HG03521 (cell line): ENCODE measurements around the gene NFX1.

ENCODE experiments used
- ATAC-seq: cut with Tn5 transposase; IDR thresholded peaks from one replicate; pipeline ENCODE4 v1.9.1; 2021; ENCODE audit warnings: mild to moderate bottlenecking, moderate library complexity; ENCODE audit not compliant: unreplicated experiment

Gene NFX1

DNA sequence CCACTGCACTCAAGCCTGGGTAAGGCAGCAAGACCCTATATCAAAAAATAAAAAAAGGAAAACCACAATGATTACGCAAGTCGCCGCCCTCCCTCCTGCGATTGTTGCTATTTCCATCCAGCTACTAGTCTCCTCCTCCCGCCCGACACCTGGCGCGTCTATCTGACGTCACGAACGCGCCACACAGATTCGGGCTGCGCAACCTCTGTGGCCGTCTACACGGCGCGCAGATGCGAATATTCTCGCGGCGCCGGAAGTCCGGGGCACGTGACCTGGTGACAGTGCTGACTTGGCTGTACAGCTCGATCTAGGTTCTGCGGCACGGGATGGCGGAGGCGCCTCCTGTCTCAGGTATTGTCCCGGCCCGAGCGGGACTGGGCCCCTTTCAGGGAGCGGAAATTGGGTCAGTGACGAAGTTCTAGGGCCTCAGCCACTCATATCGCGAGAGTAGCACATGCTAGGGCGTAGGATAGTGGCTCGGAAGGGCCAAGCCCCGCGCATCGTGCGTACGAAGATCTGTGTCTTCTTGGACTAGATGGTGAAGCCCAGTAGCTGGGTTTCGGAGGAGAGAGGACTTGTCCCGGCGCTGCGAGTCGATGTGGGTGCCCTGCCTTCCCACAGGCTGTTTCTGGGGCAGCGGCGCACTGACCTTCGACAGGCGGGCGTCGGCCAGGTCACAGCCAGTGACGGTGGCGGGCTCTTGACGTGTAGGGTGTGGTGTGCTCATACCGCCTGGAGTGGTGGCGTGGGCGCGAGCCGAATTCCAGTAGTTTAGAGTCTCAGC is at the start of gene NFX1:
Gene NFX1 (plus strand): TSS at position 270 of the 784 bp plus-strand sequence. CDS start 57 bp downstream, at position 327.
- peak; percentile 85 for ATAC-seq

DNA sequence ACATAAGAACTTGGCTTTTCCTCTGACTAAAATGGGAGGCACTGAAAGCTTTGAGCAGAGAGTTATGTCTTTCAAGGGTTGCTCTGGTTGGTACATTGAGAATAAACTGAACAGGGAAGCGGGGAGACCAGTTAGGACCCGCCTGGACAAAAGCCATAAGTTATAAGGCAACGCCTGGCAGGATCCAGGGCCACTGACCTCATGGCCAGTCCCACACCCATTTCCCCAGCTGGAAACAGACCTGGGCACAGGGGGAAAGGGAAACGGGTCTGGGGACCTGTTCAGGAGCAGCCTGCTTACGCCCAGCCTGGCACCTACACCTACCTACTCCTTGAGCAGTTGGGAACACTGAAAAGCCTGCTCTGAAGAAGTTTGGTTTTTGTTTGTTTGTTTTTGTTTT is 49.0 kb upstream of the NFX1 start:
- no peak for ATAC-seq

DNA sequence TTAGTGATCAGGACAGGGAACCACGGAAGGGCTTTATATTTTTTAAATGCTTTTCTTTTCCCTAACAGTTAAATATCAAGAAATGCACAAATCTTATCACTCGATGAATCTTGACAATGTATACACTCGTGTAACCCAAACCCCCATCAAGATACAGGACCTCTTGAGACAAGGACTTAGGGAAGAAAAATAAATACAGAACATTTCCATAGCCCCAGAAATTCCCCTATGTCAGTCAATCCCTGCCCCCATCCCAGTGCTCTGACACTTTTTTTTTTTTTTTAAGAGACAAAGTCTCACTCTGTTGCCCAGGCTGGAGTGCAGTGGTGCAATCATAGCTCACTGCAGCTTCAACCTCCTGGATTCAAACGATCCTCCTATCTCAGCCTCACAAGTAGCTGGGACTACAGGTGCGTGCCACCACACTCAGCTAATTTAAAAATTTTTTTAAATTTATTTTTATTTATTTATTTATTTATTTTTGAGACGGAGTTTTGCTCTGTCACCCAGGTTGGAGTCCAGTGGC is 47.6 kb upstream of the NFX1 start:
- ATAC-seq: no peak

DNA sequence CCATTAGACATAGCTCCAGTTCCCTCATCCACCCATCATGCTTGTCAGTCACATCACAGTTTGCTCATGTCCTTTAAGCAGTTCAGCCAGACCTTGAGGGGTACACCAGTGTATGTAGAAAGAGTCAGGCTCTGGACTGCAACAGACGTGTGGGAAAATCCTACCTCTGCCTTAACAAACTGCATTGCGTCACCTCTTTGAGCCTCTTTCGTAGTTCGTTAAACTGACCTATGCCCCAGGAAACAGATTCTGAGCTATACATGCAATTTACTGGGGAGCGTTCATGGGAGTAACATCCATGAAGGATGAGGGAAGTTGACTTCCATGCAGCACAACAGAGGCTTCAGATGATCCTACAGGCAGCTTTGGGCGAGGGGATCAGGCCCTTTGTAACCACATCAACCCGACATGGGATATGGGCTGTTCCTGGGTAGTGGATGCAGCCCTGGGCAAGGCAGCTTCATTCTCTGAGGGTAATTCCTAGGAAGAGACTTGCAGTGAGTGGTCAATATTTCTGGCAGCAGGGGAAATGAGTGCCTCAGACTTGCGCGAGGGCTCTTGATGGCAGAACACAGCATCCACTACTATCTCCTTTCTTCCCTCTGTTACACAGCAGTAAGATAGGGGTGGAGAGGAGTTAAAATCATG is 46.1 kb upstream of the NFX1 start:
- no peak for ATAC-seq

DNA sequence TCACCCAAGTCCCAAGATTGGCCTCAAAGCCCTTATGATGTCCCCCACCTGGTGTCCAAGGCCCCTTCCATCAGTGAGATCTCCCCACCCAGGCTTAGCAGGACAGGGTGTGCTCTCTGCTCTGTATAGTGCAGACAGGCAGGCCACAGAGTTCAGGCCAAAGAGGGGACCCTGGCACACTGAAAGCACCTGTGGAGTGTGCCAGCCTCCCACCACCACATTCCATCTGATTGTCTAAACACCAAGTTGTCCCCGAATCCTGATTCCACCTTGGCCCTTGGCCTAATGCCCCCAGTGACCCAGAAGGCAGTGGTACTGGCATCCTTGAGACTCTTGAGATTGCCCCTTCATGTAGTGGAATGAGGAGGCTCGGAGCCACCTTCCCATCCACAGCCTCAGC is 45.0 kb upstream of the NFX1 start:
- no peak for ATAC-seq

DNA sequence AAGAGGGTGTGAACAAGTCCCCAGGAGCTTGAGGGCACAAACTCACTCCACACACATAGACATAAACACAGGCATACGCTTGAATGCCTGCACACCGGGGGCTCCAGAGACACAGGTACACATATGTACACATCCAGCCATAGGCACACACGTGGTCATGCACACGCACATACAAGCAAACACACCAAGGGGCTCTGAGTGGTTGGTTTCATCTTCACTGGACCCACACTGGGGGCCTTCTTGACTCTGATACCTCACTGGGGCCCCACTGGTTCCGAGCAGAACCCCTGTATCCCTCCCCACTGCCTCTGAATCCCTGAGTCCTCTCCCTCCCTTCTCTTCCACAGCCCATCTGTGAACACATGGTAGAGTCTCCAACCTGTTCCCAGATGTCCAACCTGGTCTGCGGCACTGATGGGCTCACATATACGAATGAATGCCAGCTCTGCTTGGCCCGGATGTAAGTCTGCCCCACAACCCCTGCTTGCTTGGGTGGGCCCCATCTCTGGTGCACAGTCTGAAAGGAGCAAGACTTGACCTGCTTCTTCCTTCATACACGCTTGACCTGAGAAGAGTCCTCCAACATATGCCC is 44.0 kb upstream of the NFX1 start:
- ATAC-seq: no peak

DNA sequence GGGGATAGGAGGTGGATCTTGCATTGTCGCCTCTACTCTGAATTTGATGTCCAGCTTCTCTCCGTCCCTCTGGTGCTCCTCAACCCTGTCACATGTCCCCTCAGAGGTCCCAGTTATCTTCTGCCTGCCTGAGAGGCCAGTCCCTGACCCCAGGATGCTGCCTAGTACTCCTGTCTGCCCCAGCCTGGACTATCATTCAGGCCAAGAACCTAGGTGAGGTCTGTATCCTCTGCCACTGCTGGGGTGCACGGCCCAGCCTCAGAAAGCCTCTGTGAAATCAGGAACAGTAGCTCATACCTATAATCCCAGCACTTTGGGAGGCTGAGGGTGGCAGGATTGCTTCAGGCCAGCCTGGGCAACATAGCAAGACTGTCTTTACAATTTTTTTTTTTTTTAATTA is 41.7 kb upstream of the NFX1 start:
- no peak for ATAC-seq

DNA sequence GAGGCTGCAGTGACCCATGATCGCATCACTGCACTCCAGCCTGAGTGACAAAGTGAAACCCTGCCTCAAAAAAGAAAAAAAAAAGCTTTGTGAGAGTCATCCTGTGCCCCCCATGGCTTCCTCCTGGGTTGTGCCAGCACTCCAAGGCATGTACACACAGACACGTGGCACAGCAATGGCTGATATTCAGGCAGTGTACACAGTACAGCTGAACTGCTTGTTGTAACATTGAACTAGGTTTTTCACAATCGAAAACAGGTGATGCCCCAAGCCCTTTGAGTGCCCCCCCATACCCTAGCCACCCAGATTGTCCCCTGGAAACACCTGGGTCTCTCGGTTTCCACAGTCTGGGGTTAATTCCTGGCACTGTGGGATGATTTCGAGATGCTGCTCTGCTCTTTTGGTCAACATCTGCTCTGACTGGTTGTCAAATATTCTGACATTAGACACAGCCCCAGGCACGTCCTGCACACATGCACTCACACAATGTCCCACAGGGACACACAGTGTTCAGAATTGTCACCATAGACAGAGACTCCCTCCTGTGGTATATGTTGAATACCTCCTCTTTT is 41.1 kb upstream of the NFX1 start:
- peak; percentile 43 for ATAC-seq

DNA sequence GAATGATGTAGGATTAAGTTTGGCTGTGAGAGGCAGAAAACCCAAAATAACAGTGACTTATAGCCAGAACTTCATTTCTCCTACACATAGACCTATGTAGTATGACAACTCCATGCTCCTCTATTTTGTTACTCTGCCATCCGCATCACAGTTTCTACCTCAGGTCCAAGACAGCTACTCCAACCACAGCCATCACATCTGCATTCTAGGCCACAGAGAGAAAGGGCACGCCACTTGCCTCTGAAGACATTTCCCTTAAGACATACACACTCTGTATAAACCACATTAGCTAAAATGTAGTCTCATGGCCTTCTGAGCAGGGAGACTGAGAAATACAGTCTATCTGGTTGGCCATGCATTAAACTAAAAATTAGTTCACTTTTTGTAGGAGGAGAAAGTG is 40.3 kb upstream of the NFX1 start:
- no peak for ATAC-seq

DNA sequence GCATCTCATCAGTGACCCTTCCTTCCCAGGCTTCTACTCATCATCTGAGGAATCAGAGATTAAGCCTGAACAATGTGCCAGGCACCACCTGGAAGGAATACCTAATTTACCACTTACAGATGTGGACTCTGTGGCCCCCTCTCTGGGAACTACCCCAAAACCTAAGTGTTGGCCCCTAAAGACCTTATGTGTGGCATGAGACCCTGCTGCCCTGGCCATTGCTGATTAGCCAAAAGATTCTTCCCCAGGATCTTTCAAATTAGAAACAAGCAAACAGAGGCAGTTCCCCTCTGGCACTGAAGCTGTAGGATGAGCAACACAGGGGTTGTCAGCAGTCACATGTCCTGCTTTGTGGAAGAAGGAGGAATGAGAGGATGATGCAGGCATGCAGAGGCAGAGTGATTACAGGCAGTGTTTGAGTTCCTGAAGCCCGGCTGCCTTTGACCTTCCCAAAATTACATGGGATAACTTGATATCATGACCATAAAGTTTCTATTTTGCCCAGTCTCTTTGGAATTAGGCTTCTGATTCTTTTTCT is 39.8 kb upstream of the NFX1 start:
- no peak for ATAC-seq

DNA sequence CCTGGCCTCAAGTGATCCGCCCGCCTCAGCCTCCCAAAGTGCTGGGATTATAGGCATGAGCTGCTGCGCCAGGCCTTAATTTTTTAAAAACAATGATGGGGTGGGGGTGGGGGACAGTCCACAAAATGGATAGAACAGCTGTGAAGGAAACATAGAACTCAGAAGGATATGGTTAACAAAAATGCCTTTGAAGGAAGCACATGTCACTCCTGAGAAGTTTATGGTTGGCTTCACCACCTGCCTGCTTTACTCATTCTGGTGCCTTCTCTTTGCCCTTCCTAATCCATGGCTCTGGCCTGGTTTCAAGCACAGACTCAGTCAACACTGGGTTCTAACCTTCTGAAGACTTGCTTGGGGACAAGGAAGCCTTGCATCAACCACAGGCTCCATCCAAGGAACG is 36.1 kb upstream of the NFX1 start:
- no peak for ATAC-seq

DNA sequence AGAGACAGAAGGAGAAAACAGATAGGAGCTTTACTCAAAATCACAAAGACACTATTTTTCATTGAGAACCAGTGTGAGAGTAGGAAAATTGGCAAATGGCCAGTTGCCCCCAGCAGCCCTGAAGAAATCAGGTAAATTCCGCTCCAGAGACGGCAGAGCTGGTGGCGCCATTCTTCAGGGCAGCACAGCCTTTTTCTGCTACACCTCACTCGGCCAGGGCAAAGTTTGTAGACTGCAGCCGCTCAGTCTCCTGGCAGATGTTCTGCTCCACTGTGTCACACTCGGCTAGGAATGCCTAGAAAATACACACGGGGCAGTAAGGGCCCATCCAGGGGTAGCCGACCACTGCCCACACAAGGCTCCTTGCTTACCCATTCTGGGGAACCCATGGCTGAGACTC is 35.3 kb upstream of the NFX1 start:
- no peak for ATAC-seq

DNA sequence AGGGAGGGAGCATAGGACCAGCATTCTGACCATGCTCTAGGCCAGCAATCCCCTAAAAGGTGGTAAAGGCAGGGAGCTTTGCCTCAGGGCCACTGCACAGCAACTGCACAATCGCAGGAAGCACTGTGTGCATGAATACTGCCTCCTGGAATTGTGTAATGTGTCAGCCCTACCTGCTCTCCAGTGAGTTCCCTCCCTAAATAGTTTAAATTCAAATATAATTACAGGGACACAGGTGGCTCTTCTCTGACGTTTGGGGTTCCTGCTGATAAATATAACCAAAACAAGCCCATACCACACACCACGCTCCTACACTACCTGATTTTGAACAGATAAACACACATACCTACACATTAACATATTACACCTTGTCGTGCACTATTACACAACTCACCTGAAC is 34.8 kb upstream of the NFX1 start:
- ATAC-seq: no peak

DNA sequence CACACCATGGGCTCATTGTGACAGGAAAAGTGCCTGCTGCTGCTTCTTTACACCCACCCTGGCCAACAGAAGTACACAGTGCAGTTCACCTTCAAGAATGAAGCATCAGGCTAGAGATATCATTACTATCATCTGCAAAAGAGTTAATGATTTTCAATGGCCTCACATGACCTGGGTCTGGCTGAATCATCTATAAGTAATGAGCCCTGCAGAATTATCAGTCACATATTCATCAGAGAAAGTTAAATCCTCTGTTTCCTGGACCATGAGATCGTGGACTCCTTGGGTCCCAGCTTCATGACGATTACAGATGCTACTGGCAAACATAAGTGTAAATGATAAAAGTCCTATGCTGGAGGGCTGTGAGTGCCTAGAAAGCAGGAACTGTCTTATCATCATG is 34.1 kb upstream of the NFX1 start:
- no peak for ATAC-seq

DNA sequence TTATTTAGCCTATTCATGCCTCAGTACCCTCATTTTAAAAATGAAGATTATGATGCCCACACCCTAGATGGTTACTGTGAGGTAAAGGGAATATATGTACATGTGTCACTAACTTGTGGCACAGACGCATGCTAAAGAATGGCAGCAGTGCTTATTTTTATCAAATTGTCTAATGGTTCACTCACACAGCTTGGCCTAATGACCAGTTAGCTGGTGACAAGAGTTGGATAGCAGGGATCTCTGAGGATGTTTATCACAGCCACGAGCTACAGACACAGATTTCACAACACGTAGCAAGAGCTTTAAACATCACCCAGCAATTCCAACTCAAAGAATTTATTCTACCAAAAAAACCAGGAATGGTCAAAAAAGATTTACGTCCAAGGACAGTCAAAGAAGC is 33.0 kb upstream of the NFX1 start:
- ATAC-seq: no peak

DNA sequence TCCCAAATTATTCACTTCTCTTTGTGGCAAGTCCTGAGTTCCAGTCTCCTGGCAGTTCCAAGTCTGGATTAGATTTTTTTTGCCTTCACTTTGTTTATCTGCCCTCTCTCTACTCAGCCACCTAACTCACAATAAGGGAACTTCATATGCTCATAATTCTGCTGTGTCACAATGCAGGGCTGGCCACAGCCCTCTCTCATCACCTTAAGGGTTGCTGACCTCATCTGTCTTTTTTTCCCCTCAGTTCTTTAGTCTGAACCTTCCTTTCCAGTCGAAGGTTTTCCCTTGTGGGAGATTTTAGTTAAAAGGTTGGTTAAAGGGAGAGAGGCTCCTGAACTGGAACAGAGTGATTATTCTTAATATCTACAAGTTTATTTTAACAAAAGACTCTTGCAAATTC is 29.9 kb upstream of the NFX1 start:
- ATAC-seq: no peak

DNA sequence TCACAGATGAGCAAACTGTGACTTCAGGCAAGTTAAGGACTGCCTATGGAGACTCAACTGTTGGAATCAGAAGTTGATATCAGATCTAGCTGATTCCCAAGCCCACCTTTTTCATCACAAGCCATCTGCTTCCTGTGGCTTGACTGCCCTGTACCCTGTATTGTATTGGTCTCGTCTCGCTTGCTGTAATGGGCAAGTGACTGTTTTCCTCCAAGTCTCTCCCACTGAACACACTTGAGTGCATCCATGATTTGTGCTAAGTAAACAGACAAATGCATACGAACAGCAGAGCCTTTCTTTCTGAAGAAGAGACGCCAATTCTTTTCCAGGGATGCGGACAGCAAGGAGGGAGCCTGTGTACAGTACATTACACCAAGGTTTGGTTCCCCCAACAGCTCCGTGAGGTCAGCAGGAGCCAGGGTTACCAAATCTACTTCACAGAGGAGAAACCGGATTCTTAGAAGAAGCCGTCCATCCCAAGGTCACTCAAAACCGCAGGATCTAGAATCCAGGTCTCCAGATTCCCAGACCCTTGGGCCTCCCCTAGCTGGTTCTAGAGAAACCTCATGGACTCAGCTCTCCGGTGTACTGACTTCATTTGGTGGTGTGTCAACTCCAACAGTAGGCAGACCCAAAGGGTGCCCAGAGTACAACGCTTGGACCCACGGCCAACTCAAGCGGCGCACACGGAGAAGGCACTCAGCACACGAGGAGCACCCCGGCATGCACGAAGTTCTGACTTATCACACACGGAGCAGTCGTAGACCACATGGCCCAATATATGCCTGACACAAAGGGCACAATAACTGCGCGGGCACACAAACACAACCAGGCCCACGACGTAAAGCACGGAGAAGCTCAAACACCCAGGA is 26.9 kb upstream of the NFX1 start:
- peak; percentile 0 for ATAC-seq

DNA sequence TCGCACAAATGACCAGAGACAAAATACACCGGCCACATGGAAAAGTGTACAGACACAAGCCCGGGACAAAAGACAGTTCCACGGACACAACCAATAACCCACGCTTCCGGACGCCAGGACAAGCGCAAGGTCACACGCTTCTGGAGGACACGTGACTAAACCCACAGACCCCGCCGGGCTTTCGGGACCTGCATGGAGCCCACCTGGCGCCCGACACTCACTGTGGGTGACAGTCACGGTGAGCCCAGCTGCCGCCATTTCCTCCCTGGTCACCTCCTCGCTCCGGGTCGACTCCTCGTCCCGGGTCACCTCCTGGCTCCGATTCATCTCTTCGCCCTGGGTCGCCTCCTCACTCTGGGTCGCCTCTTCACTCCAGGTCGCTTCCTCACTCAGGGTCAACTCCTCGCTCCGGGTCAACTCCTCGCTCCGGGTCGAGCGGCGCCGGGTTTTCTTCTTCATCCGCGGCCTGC is 26.3 kb upstream of the NFX1 start:
- peak; percentile 15 for ATAC-seq

DNA sequence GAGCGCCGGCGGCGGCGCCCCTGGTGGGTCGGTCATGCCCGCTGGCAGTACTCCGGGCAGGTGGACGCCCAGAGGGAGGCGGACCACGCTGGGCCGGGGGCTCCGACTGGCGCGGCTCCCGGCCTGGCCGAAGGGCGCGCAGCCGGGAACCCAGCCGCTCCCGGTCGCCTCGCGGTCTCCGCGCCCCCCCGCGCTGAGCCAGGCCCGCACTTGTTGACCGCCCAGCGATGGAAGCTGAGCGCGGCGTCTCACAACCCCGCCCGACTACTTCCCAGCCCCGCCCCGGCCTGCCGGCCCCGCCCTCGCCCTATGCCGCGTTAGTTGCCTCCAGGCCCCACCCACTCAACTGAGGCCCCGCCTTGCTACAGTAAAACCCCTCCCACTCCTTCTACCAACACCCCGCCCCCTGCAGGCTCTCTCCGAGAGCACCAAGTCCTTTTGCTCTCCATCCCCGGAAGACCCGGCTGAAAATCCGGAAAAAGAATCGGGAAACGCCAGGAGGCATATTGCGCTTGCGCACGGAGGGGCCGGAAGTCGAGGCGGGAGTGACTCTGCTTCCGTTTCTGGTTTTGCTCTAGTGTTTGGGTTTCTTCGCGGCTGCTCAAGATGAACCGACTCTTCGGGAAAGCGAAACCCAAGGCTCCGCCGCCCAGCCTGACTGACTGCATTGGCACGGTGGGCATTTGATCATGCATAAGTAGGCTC is 25.7 kb upstream of the NFX1 start, which contains the start of the genes BAG1 and CHMP5:
Gene BAG1 (minus strand): TSS at position 236 of the 705 bp plus-strand sequence.
Gene CHMP5 (plus strand): TSS at position 577 of the 705 bp plus-strand sequence. CDS start 30 bp downstream, at position 607.
- ATAC-seq: peak; percentile 83
